T follicular helper cell (primary cell): ENCODE measurements around the gene CNTLN.
"Not testable (repeated sequence)": the region's sequence is repeated elsewhere in the genome, so short reads cannot be mapped to it uniquely, and the experiment has no call there.

Experiments
- DNase-seq: peaks from one replicate; pipeline ENCODE4 v3.0.0-alpha.2; 2020; ENCODE audit warnings: low read depth

CNTLN gene

GRCh38 chr9:17401858-17402257 lies 267.0 kb downstream of the CNTLN start:
- no peak for DNase-seq

GRCh38 chr9:17402309-17402708 lies 267.5 kb downstream of the CNTLN start:
- no peak for DNase-seq

GRCh38 chr9:17403539-17403938 lies 268.7 kb downstream of the CNTLN start:
- no peak for DNase-seq

GRCh38 chr9:17414986-17415385 lies 280.1 kb downstream of the CNTLN start:
- no peak for DNase-seq

- no peak for DNase-seq
These were observed 288.3 kb downstream of the CNTLN start for GRCh38 chr9:17422994-17423680.

- DNase-seq: no peak
These were observed 288.8 kb downstream of the CNTLN start for GRCh38 chr9:17423681-17424011.

- no peak for DNase-seq
These were observed 290.5 kb downstream of the CNTLN start for GRCh38 chr9:17425384-17425783.

- DNase-seq: no peak
These were observed 298.7 kb downstream of the CNTLN start for GRCh38 chr9:17433526-17433925.

- no peak for DNase-seq
These were observed 302.0 kb downstream of the CNTLN start for GRCh38 chr9:17436854-17437253.

- DNase-seq: no peak
These were observed 303.0 kb downstream of the CNTLN start for GRCh38 chr9:17437813-17438212.

- not testable (repeated sequence) for DNase-seq
These were observed 310.3 kb downstream of the CNTLN start for GRCh38 chr9:17445126-17445525.

- DNase-seq: no peak
These were observed 318.9 kb downstream of the CNTLN start for GRCh38 chr9:17453751-17454150.

- no peak for DNase-seq
These were observed 328.1 kb downstream of the CNTLN start for GRCh38 chr9:17462869-17463464.

GRCh38 chr9:17470036-17470813 lies 335.4 kb downstream of the CNTLN start:
- DNase-seq: no peak

- no peak for DNase-seq
These were observed 337.3 kb downstream of the CNTLN start for GRCh38 chr9:17472126-17472525.

- DNase-seq: no peak
These were observed 341.6 kb downstream of the CNTLN start for GRCh38 chr9:17476401-17476800.

- no peak for DNase-seq
These were observed 343.0 kb downstream of the CNTLN start for GRCh38 chr9:17477816-17478215.

- DNase-seq: no peak
These were observed 346.1 kb downstream of the CNTLN start for GRCh38 chr9:17480966-17481365.

GRCh38 chr9:17481565-17481964 lies 346.7 kb downstream of the CNTLN start:
- DNase-seq: no peak

GRCh38 chr9:17484906-17485305 lies 350.1 kb downstream of the CNTLN start:
- DNase-seq: no peak

GRCh38 chr9:17486396-17486795 lies 351.6 kb downstream of the CNTLN start:
- DNase-seq: no peak

- DNase-seq: no peak
These were observed 352.6 kb downstream of the CNTLN start for GRCh38 chr9:17487467-17487866.

- DNase-seq: no peak
These were observed 353.8 kb downstream of the CNTLN start for GRCh38 chr9:17488662-17489061.
